Pancreas (tissue), 10 donors: Measurements from ENCODE around the gene MRPS11. TPM values are rescaled to one million over a fixed set of nuclear protein-coding genes. Genes with fewer than 3 reads are reported as not detected.
A peak's percentile ranks its signal among the peaks of the same experiment; 100 is the strongest.

Experiments
- ATAC-seq, 4 donors: fragments of 200-7000 bp; cut with Tn5 transposase; one replicate each; pipeline versions ENCODE4 v1.8.0 to v1.9.1; 2020; ENCODE audit warnings: mild to moderate bottlenecking in 4 of 4, moderate library complexity in 4 of 4
- DNase-seq, 6 donors: peaks; one replicate each; pipeline ENCODE4 v3.0.0-alpha.2; 2020
- FAIRE-seq: peaks from 2 replicates; lab custom pipeline; 2012; peaks lifted over from hg19 to GRCh38; lab: Jason Lieb, UNC
- H3K27ac ChIP-seq, 4 donors: fragments of 200-600 bp; sonication (generic); 1 replicate in 3 of 4; 2 replicates in 1 of 4; pipeline versions ENCODE4 v1.5.0 to v1.8.0; 2020
- H3K27me3 ChIP-seq, 4 donors: fragments of 200-600 bp; one replicate each; pipeline ENCODE4 v1.8.0; 2021
- H3K36me3 ChIP-seq, 3 donors: fragments of 200-600 bp; sonication (generic) in 1 of 3; one replicate each; pipeline versions ENCODE4 v1.5.0 to v1.8.0; 2020 to 2021
- H3K4me1 ChIP-seq, 3 donors: fragments of 200-600 bp; one replicate each; pipeline ENCODE4 v1.8.0; 2021
- H3K4me3 ChIP-seq, 4 donors: fragments of 200-600 bp; sonication (generic) in 2 of 4; one replicate each; pipeline versions ENCODE4 v1.5.0 to v1.8.0; 2020 to 2021
- H3K9me3 ChIP-seq, 4 donors: fragments of 200-600 bp; one replicate each; pipeline ENCODE4 v1.8.0; 2021
- WGBS, 2 donors: extraction: QIAGEN DNeasy Blood & Tissue Kit; methylation state at CpG; one replicate each; pipeline ENCODE4 v1.1.7; 2013; 5-methylcytosine and 5-hydroxymethylcytosine counted together
- intact Hi-C, 3 donors: fragments of 100-400 bp; cut with DNase I; formaldehyde crosslinking; loops; one replicate each; pipeline versions ENCODE4 v1.11.1 to v1.14.2; 2022
- polyA plus RNA-seq, 2 donors: library from polyadenylated mRNA; stranded (reverse); fragments of 200-250 nt; gene quantifications; one replicate each; pipeline ENCODE4 v1.2.3, GENCODE V29; 2013
- total RNA-seq, 6 donors: library from RNA; stranded (reverse); fragmentation: NEBNext Ultra II Directional in 4 of 6; extraction: Animal tissue kit (Norgen Biotek cat#: 25700) in 4 of 6; gene quantifications; one replicate each; pipeline versions ENCODE4 v1.2.1 to v1.2.4, GENCODE V29; 2021 to 2023
- TF ChIP-seq, protein P1 (sequence below), 4 donors: fragments of 200-600 bp; sonication (generic) in 3 of 4; IDR thresholded peaks; one replicate each; pipeline versions ENCODE4 v1.5.0 to v1.8.0; 2021; ENCODE audit warnings: antibody characterized with exemption in 4 of 4
- donor health status: healthy with polysubstance abuse.
- donor health status: DM: no; HTN: no; CAD: no; lungs with moderate emphysema.
- donor health status: DM: no; HTN: no; CAD: no.
- donor health status: control.
- donor health status: control.
- donor health status: Bipolar disorder and iron deficiency.
- donor health status: DM: yes; HTN: yes; CAD: no.
- donor health status: DM: no; HTN: no; CAD: no.
- donor health status: DM: no; HTN: no; CAD: no.
- donor health status: DM: yes; HTN: yes; CAD: no.

Gene MRPS11
- total and polyA plus RNA-seq, 8 donors, result 12.7 to 29.5 (median 18.1) TPM

DNA sequence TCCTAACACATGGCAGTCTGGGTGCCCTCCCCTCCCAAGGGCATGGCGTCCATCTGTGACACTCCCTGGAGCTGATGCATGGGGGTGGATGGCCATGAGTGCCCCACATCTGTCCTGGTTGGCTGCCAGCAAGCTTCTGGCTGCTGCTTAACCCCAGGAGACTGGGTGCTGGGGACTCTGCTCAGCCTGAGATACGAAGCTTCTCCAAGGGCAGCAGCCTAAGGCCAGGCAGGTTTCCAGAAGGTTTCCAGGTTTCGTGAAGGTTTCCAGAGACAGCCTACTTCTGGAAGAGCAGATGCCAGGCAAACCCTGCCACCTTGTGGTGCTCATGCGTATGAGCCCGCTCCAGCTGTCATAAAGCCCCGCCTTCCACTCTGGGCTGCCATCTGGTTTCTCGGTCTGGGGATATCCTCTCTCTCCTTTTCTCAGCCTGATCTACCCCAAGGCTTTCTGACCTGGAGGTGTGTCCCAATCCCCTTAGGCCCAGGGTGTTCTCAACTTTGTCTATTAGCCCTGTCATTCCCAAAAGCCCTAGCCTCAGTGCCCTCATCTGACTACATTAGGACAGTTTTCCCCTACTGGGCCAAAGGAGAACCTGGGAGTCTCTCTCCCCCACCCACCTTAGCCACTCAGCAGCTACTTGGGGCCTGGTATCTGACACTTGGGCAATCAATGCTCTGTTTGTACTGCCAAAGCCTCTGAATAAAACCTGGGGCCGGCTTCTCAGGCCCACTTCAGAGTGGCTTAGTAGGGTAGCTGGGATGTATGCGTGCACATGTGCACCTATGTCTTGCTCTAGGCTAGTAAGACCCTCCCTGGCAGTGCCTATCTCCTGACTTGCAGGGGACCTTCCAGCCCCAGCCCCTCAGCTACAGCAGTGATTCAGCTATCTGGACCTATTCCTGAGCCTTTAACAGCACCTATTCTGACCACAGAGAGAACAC lies 12.4 kb upstream of the MRPS11 start:
- Histone ChIP-seq H3K4me1 (peaks cover 0 to 4% (median 0%) of the 10 kb centered on the region in 3 donors), H3K4me3 (no peak overlapping the region), H3K9me3 (no peaks in the 10 kb centered on the region), H3K27me3 (peaks cover 0 to 5% (median 0%) of the 10 kb centered on the region in 4 donors), H3K27ac (no peak overlapping the region), H3K36me3 (peaks cover 0 to 13% (median 12%) of the 10 kb centered on the region in 3 donors)
- intact Hi-C loops, result no loop called here
- TF ChIP-seq, protein P1, sequence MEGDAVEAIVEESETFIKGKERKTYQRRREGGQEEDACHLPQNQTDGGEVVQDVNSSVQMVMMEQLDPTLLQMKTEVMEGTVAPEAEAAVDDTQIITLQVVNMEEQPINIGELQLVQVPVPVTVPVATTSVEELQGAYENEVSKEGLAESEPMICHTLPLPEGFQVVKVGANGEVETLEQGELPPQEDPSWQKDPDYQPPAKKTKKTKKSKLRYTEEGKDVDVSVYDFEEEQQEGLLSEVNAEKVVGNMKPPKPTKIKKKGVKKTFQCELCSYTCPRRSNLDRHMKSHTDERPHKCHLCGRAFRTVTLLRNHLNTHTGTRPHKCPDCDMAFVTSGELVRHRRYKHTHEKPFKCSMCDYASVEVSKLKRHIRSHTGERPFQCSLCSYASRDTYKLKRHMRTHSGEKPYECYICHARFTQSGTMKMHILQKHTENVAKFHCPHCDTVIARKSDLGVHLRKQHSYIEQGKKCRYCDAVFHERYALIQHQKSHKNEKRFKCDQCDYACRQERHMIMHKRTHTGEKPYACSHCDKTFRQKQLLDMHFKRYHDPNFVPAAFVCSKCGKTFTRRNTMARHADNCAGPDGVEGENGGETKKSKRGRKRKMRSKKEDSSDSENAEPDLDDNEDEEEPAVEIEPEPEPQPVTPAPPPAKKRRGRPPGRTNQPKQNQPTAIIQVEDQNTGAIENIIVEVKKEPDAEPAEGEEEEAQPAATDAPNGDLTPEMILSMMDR (IDR thresholded peaks at IDR 0.05), result peak; percentile 51 to 67 (median 66)
- ATAC-seq (peak; percentile 88 to 99 (median 98)), FAIRE-seq (no peak), DNase-seq (peak; percentile 49 to 77 (median 72))
- WGBS, 2 donors, result 30% methylated on average over 9 of the region's 9 CpGs

DNA sequence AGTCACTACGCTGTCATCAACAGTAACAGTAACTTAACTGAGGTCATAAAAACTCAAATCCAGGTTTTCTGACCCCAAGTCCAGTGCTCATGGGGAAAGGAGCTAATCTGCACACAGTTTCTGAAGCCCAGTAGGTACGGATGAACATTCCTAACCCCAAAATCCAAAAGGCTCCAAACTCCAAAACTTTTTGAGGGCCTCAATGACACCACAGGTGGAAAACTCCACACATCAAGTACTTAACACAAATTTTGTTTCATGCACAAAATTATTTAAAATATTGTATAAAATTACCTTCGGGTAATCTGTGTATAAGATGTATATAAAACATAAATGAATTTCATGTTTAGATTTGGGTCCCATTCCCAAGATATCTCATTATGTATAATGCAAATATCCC lies 10.8 kb upstream of the MRPS11 start:
- Histone ChIP-seq H3K27ac (no peak overlapping the region), H3K4me3 (no peak overlapping the region), H3K27me3 (no peaks in the 10 kb centered on the region), H3K4me1 (peaks cover 0 to 4% (median 0%) of the 10 kb centered on the region in 3 donors), H3K9me3 (no peaks in the 10 kb centered on the region), H3K36me3 (peaks cover 0 to 19% (median 17%) of the 10 kb centered on the region in 3 donors)
- 88 to 96% methylated on average over 3 of the region's 3 CpGs for WGBS, 2 donors
- no peak for FAIRE-seq
- TF ChIP-seq, protein P1 (IDR thresholded peaks at IDR 0.05), result no peak
- ATAC-seq, result no peak
- no peak for DNase-seq
- intact Hi-C loops, result no loop called here

DNA sequence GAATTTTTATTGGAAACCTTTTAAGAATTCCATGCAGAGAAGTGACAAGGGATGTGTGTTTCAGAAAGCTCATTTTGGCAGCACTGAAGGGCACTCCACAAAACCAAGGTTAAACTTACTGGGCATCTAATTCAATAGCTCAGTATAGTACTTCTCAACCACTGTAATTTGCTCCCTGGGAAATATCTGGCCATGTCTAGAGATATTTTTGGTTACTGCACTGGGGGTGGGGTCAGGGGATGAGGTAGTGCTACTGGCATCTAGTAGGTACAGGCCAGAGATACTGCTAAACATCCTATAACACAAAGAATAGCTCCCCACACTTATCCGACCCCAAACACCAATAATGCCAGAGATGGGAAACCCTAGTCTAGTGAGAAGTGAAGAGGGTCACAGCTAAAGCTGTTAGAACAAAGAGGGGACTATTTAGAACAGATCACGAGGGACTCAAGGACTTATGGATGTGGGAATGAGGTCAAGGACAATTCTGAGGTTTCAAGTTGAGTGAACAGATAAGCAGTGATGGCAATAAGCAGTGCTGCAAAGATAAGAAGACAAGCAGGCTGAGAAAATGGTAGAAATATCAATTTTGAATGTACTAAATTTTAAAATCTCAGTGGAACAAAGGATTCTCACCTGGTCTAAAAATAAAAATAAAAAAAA lies 3.5 kb upstream of the MRPS11 start:
- Histone ChIP-seq H3K27me3 (no peaks in the 10 kb centered on the region), H3K27ac (no peak overlapping the region), H3K4me1 (peaks cover 7 to 21% (median 14%) of the 10 kb centered on the region in 3 donors), H3K4me3 (no peak overlapping the region), H3K9me3 (no peaks in the 10 kb centered on the region), H3K36me3 (peaks cover 0 to 40% (median 16%) of the 10 kb centered on the region in 3 donors)
- ATAC-seq, result no peak
- no peak for DNase-seq
- FAIRE-seq, result no peak
- WGBS, 2 donors, result 38 to 54% methylated on average over 2 of the region's 2 CpGs
- TF ChIP-seq, protein P1 (IDR thresholded peaks at IDR 0.05), result no peak
- intact Hi-C loops, result no loop called here

DNA sequence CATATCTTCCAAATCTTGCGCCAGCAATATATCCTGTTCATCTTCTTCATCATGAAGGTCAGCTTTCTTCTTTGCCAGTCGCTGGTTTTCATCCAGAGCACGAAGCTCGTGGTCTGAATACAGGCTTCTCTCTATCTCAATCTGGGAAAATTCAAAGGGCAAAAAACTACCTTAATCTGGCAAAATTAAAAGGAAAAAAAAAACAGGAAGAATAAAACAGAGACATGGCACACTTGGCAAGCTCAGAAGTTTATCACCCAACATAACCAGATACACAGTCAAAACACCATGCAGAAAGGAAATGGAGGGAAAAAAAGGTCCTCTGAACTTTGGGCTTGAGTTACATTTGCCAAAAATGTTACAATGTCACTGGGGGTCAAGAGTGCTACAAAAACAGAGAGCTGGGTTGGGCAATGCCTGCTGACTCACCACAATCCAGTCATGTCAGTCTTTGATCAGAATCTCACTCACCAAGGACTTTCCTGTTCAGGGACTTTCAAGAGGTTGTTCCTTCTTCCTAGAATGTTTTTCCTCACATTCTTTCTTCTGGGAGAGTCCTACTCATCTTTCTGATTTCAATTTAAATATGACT lies 1.8 kb upstream of the MRPS11 start:
- intact Hi-C loops, result no loop called here
- no peak overlapping the region for H3K27ac ChIP-seq
- no peaks in the 10 kb centered on the region for H3K9me3 ChIP-seq
- H3K4me1 ChIP-seq, result peaks cover 7 to 21% (median 14%) of the 10 kb centered on the region in 3 donors
- DNase-seq, result no peak
- TF ChIP-seq, protein P1 (IDR thresholded peaks at IDR 0.05), result no peak
- H3K36me3 ChIP-seq, result peaks cover 0 to 23% (median 3%) of the 10 kb centered on the region in 3 donors
- no peak for ATAC-seq
- 91 to 95% methylated on average over 4 of the region's 4 CpGs for WGBS, 2 donors
- H3K4me3 ChIP-seq, result no peak overlapping the region
- H3K27me3 ChIP-seq, result no peaks in the 10 kb centered on the region
- no peak for FAIRE-seq
